A549 (cell line): ENCODE measurements around the gene CAMTA1. TPM values are rescaled to one million over a fixed set of nuclear protein-coding genes. Genes with fewer than 3 reads are reported as not detected.

Experiments
- ATAC-seq, 2 experiments: fragments of 200-7000 bp in 1 of 2; fragments of >200 bp in 1 of 2; cut with Nextera tagmentation in 1 of 2; cut with Tn5 transposase in 1 of 2; 3 replicates each; pipeline versions ENCODE4 v1.8.0 to v1.9.1; 2018 to 2020; ENCODE audit warnings: mild to moderate bottlenecking in 1 of 2, moderate library complexity in 1 of 2
- CTCF ChIA-PET: fragments of 300-600 bp; sonication (Branson Sonifier 250); formaldehyde crosslinking; extraction: SDS; loops from one replicate; lab custom pipeline; 2021; ENCODE audit warnings: antibody characterized with exemption, inconsistent platforms; lab: Yijun Ruan, JAX
- POLR2A ChIA-PET: fragments of 350-600 bp; formaldehyde crosslinking; extraction: SDS; loops from one replicate; lab custom pipeline; 2021; ENCODE audit warnings: antibody characterized with exemption, inconsistent platforms; lab: Yijun Ruan, JAX
- DNase-seq, 2 experiments: peaks; one replicate each; pipeline versions ENCODE4 v3.0.0 to v3.0.0-alpha.2; 2011 to 2016; ENCODE audit warnings: low read depth in 1 of 2, low spot score in 1 of 2
- FAIRE-seq: peaks from 2 replicates; lab custom pipeline; 2011; peaks lifted over from hg19 to GRCh38; lab: Jason Lieb, UNC
- H3K27ac ChIP-seq, 2 experiments: fragments of >200 bp; sonication (Bioruptor Twin); formaldehyde crosslinking; 3 replicates each; pipeline ENCODE4 v1.5.1; 2016 to 2017
- H3K4me1 ChIP-seq: fragments of >200 bp; sonication (Bioruptor Twin); formaldehyde crosslinking; 3 replicates; pipeline ENCODE4 v1.6.1; 2016
- H3K4me2 ChIP-seq: fragments of >200 bp; sonication (Bioruptor Twin); formaldehyde crosslinking; 3 replicates; pipeline ENCODE4 v1.6.1; 2016
- H3K4me3 ChIP-seq: fragments of >200 bp; sonication (Bioruptor Twin); formaldehyde crosslinking; 3 replicates; pipeline ENCODE4 v1.5.1; 2016
- H3K9me3 ChIP-seq: fragments of >200 bp; sonication (Bioruptor Twin); formaldehyde crosslinking; 3 replicates; pipeline ENCODE4 v1.6.1; 2016
- CBX2 ChIP-seq: fragments of 200-600 bp; sonication (generic); IDR thresholded peaks from 2 replicates; pipeline ENCODE4 v1.6.1; 2016; ENCODE audit warnings: low read depth, mild to moderate bottlenecking, borderline replicate concordance
- CBX8 ChIP-seq: fragments of 200-600 bp; sonication (generic); IDR thresholded peaks from 2 replicates; pipeline ENCODE4 v1.6.1; 2016
- CEBPB ChIP-seq, 2 experiments: fragments of >200 bp in 1 of 2; sonication (Bioruptor Twin) in 1 of 2; formaldehyde crosslinking in 1 of 2; IDR thresholded peaks; 2 replicates each; pipeline ENCODE4 v1.6.1; 2012 to 2016
- CHD2 ChIP-seq: fragments of 150-350 bp; IDR thresholded peaks from 2 replicates; pipeline ENCODE4 v1.6.1; 2014; ENCODE audit warnings: low read length; ENCODE audit not compliant: partially characterized antibody
- CHD4 ChIP-seq: fragments of 200-600 bp; sonication (generic); IDR thresholded peaks from 2 replicates; pipeline ENCODE4 v1.6.1; 2016; ENCODE audit warnings: antibody characterized with exemption, mild to moderate bottlenecking, borderline replicate concordance
- EHF ChIP-seq: fragments of 250-450 bp; sonication (Bioruptor Pico); IDR thresholded peaks from 2 replicates; pipeline ENCODE4 v1.5.0; 2020; ENCODE audit warnings: mild to moderate bottlenecking
- ESRRA ChIP-seq: fragments of 150-350 bp; IDR thresholded peaks from 2 replicates; pipeline ENCODE4 v1.6.1; 2014; ENCODE audit warnings: mild to moderate bottlenecking, low read length, borderline replicate concordance
- FOSB ChIP-seq: fragments of 250-450 bp; sonication (Bioruptor Pico); IDR thresholded peaks from 2 replicates; pipeline ENCODE4 v1.5.0; 2020; ENCODE audit warnings: mild to moderate bottlenecking, moderate library complexity
- GATA3 ChIP-seq: IDR thresholded peaks from 2 replicates; pipeline ENCODE4 v1.6.1; 2012; ENCODE audit warnings: borderline replicate concordance
- HEYL ChIP-seq: fragments of 250-450 bp; sonication (Bioruptor Pico); IDR thresholded peaks from 2 replicates; pipeline ENCODE4 v1.8.0; 2021; ENCODE audit warnings: mild to moderate bottlenecking, moderate library complexity
- HOXB5 ChIP-seq: fragments of 250-450 bp; sonication (Bioruptor Pico); IDR thresholded peaks from 2 replicates; pipeline ENCODE4 v1.5.0; 2020; ENCODE audit warnings: mild to moderate bottlenecking, moderate library complexity
- KDM1A ChIP-seq: fragments of 200-600 bp; sonication (generic); IDR thresholded peaks from 2 replicates; pipeline ENCODE4 v1.6.1; 2016; ENCODE audit warnings: low read depth, mild to moderate bottlenecking
- PBX3 ChIP-seq: IDR thresholded peaks from 2 replicates; pipeline ENCODE4 v1.6.1; 2012
- PHF8 ChIP-seq: fragments of 200-600 bp; sonication (generic); IDR thresholded peaks from 2 replicates; pipeline ENCODE4 v1.6.1; 2016; ENCODE audit warnings: low read depth, mild to moderate bottlenecking, antibody characterized with exemption, moderate library complexity, borderline replicate concordance
- POLR2A ChIP-seq: IDR thresholded peaks from 2 replicates; pipeline ENCODE4 v1.6.1; 2012; ENCODE audit warnings: mild to moderate bottlenecking, low read length
- RAD21 ChIP-seq, 2 experiments: fragments of >200 bp in 1 of 2; sonication (Bioruptor Twin) in 1 of 2; formaldehyde crosslinking in 1 of 2; IDR thresholded peaks in 1 of 2; conservative IDR thresholded peaks in 1 of 2; 2 replicates in 1 of 2; 3 replicates in 1 of 2; pipeline ENCODE4 v1.6.1; 2012 to 2018; ENCODE audit warnings: inconsistent platforms in 1 of 2
- RARB ChIP-seq: fragments of 250-450 bp; sonication (Bioruptor Pico); IDR thresholded peaks from 2 replicates; pipeline ENCODE4 v1.8.0; 2021; ENCODE audit warnings: mild to moderate bottlenecking, moderate library complexity
- RCOR1 ChIP-seq: fragments of 150-350 bp; IDR thresholded peaks from 2 replicates; pipeline ENCODE4 v1.6.1; 2014; ENCODE audit warnings: antibody characterized with exemption, low read length, low read depth
- RNF2 ChIP-seq: fragments of 200-600 bp; sonication (generic); IDR thresholded peaks from 2 replicates; pipeline ENCODE4 v1.6.1; 2016; ENCODE audit warnings: low read depth, mild to moderate bottlenecking, antibody characterized with exemption, moderate library complexity, borderline replicate concordance
- ZNF302 ChIP-seq: fragments of 250-450 bp; sonication (Bioruptor Pico); IDR thresholded peaks from 2 replicates; pipeline ENCODE4 v1.9.0; 2021; ENCODE audit warnings: inconsistent platforms, mild to moderate bottlenecking, moderate library complexity
- ZSCAN20 ChIP-seq: fragments of 250-450 bp; sonication (Bioruptor Pico); IDR thresholded peaks from 2 replicates; pipeline ENCODE4 v1.8.0; 2022; ENCODE audit warnings: mild to moderate bottlenecking, moderate library complexity
- WGBS: methylation state at CpG from one replicate; pipeline ENCODE4 v1.1.6; 2017; ENCODE audit errors: missing lambda C conversion rate; 5-methylcytosine and 5-hydroxymethylcytosine counted together
- polyA plus RNA-seq, 4 experiments: library from polyadenylated mRNA; depleted of rRNA in 3 of 4; stranded (reverse); fragments of >200 nt; fragmentation: RNase III in 1 of 4; extraction: RNeasy Plus Mini Kit Qiagen cat#74134 plus additional on column Dnase treatment in 1 of 4; gene quantifications; 2 replicates in 3 of 4; 3 replicates in 1 of 4; pipeline ENCODE4 v1.2.3, GENCODE V29; 2011 to 2017
- TF ChIP-seq, protein P1 (sequence below): IDR thresholded peaks from 2 replicates; pipeline ENCODE4 v1.6.1; 2012; ENCODE audit warnings: low read depth, borderline replicate concordance
- TF ChIP-seq, protein P2 (sequence below): fragments of 200-600 bp; sonication (generic); IDR thresholded peaks from 2 replicates; pipeline ENCODE4 v1.6.1; 2016; ENCODE audit warnings: antibody characterized with exemption, mild to moderate bottlenecking, moderate library complexity
- TF ChIP-seq, protein P3 (sequence below): fragments of 450-650 bp; IDR thresholded peaks from 2 replicates; pipeline ENCODE4 v1.6.1; 2014; ENCODE audit warnings: antibody characterized with exemption

Gene CAMTA1
- polyA plus RNA-seq, 2 of the 4 experiments (the other 2 are of a cell fraction), result 58.8 to 75.0 TPM

DNA sequence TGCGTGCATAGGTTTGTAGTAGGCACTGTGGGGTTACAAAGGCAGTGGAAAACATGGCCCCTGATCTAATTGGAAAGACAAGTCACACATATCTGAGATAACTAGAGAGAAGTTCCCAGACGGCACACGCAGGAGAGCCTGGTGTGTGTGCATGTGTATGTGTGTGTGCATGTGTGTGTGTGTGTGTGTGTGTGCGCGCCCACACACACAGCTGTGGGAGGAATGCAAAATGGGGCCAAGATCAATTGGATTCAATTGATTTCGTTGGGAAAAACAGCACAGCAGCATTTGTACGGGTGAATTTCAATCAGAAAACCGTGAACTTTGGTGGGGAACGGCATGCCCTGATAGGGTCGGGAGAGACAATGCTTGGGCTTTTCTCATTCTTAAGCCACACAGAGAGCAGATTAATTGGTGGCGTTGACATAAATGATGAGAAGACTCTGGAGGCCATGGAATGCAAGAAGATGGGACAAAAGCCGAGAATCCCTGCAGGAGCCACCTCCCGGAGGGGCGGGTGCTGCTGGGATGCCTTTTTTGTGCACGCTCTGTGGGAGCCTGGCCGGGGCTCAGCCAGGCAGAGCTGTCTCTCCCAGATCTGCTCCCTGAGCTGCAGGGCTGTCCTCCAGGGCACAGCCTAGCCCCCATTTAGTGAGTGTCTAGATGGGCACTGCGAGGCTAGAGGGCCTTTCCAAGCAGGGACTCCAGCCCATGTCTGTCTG is 322.0 kb downstream of the CAMTA1 start:
- no peak for TF ChIP-seq RAD21 (conservative IDR thresholded peaks at IDR 0.05 in 1 of 2, IDR thresholded peaks at IDR 0.05 in 1 of 2)
- no peak for TF ChIP-seq CHD2
- TF ChIP-seq CEBPB (IDR thresholded peaks at IDR 0.05), result no peak
- no peak for TF ChIP-seq EHF (CRISPR knock-in tag)
- no peak for TF ChIP-seq GATA3
- TF ChIP-seq PHF8, result no peak
- TF ChIP-seq, protein P1, sequence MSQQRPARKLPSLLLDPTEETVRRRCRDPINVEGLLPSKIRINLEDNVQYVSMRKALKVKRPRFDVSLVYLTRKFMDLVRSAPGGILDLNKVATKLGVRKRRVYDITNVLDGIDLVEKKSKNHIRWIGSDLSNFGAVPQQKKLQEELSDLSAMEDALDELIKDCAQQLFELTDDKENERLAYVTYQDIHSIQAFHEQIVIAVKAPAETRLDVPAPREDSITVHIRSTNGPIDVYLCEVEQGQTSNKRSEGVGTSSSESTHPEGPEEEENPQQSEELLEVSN, result no peak
- TF ChIP-seq KDM1A, result no peak
- no peak for TF ChIP-seq ESRRA
- no peak for TF ChIP-seq CBX2
- CTCF ChIA-PET, result interaction anchor here (1.4 kb wide), 1 partner anchor 65 kb away, joined by 4 read pairs; no protein-coding TSS in a partner anchor
- H3K9me3 ChIP-seq, result no peaks in the 10 kb centered on the region
- H3K4me1 ChIP-seq, result peaks cover 7% of the 10 kb centered on the region; the same call in 1 of the 3 replicates
- H3K4me3 ChIP-seq, result no peak overlapping the region
- 73% methylated on average over 16 of the region's 17 CpGs for WGBS
- FAIRE-seq (no peak), ATAC-seq (no peak), DNase-seq (no peak)
- no peak overlapping the region for H3K27ac ChIP-seq
- H3K4me2 ChIP-seq, result no peak overlapping the region
- POLR2A ChIA-PET, result no interaction called here

DNA sequence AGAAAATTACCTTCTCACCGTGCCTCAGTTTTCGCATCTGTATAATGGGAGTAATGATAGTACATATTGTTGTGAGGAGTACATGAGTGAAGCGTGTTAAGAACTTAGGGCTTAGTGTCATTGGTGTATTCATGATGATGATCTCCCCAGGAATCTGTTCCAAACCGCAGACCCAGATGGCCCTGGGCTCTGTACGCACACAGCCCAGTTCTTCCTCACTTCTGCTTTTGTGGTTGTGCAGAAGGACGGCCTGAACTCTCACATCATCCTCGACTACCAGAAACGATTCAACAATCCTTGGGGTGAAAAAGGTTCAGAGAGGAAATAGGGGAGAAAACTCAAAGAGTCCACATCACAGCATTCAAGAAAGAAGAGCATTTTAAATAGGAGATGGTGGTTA is 323.0 kb downstream of the CAMTA1 start:
- FAIRE-seq, result no peak
- 69% methylated on average over 8 of the region's 8 CpGs for WGBS
- ATAC-seq, result no peak

More for the DNA sequence above, 323.0 kb downstream of the CAMTA1 start:
- ChIA-PET POLR2A (no interaction called here), CTCF (no interaction called here)
- no peak for DNase-seq
- Histone ChIP-seq H3K4me1 (peaks cover 7% of the 10 kb centered on the region; the same call in 1 of the 3 replicates), H3K27ac (no peak overlapping the region), H3K9me3 (no peaks in the 10 kb centered on the region), H3K4me2 (no peak overlapping the region), H3K4me3 (no peak overlapping the region)
- TF ChIP-seq RCOR1 (no peak), RNF2 (no peak), RARB (CRISPR knock-in tag) (no peak), HOXB5 (CRISPR knock-in tag) (no peak), PBX3 (no peak), ZSCAN20 (CRISPR knock-in tag) (no peak), POLR2A (no peak), HEYL (no peak), CEBPB (IDR thresholded peaks at IDR 0.05) (no peak), CHD4 (no peak), CBX2 (no peak), FOSB (no peak), ZNF302 (CRISPR knock-in tag) (no peak), CBX8 (no peak)
- TF ChIP-seq, protein P2, sequence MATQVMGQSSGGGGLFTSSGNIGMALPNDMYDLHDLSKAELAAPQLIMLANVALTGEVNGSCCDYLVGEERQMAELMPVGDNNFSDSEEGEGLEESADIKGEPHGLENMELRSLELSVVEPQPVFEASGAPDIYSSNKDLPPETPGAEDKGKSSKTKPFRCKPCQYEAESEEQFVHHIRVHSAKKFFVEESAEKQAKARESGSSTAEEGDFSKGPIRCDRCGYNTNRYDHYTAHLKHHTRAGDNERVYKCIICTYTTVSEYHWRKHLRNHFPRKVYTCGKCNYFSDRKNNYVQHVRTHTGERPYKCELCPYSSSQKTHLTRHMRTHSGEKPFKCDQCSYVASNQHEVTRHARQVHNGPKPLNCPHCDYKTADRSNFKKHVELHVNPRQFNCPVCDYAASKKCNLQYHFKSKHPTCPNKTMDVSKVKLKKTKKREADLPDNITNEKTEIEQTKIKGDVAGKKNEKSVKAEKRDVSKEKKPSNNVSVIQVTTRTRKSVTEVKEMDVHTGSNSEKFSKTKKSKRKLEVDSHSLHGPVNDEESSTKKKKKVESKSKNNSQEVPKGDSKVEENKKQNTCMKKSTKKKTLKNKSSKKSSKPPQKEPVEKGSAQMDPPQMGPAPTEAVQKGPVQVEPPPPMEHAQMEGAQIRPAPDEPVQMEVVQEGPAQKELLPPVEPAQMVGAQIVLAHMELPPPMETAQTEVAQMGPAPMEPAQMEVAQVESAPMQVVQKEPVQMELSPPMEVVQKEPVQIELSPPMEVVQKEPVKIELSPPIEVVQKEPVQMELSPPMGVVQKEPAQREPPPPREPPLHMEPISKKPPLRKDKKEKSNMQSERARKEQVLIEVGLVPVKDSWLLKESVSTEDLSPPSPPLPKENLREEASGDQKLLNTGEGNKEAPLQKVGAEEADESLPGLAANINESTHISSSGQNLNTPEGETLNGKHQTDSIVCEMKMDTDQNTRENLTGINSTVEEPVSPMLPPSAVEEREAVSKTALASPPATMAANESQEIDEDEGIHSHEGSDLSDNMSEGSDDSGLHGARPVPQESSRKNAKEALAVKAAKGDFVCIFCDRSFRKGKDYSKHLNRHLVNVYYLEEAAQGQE, result no peak
- TF ChIP-seq, protein P3, sequence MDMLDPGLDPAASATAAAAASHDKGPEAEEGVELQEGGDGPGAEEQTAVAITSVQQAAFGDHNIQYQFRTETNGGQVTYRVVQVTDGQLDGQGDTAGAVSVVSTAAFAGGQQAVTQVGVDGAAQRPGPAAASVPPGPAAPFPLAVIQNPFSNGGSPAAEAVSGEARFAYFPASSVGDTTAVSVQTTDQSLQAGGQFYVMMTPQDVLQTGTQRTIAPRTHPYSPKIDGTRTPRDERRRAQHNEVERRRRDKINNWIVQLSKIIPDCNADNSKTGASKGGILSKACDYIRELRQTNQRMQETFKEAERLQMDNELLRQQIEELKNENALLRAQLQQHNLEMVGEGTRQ, result no peak
